Measurements from ENCODE around the gene DROSHA.

DNA sequence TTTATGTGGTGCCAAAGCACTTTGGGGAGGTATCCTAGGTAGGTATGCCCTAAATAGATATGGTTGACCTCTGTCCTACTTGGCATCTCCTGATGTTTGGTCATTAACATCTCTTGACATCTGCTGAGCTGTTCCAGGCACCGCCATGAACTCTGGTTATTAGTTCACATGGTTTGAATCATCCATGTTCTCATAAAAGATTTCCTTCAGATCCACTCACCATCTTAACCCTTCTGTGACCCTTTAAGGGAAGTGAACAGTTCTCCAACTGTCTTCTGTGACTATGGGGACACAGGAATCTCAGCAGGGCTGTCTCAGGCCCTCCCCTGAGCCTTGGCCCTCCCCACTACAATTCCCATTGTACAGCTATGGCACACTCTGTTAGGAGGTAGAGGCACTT is 170.7 kb downstream of the DROSHA start:
- TF ChIP-seq, protein P1, sequence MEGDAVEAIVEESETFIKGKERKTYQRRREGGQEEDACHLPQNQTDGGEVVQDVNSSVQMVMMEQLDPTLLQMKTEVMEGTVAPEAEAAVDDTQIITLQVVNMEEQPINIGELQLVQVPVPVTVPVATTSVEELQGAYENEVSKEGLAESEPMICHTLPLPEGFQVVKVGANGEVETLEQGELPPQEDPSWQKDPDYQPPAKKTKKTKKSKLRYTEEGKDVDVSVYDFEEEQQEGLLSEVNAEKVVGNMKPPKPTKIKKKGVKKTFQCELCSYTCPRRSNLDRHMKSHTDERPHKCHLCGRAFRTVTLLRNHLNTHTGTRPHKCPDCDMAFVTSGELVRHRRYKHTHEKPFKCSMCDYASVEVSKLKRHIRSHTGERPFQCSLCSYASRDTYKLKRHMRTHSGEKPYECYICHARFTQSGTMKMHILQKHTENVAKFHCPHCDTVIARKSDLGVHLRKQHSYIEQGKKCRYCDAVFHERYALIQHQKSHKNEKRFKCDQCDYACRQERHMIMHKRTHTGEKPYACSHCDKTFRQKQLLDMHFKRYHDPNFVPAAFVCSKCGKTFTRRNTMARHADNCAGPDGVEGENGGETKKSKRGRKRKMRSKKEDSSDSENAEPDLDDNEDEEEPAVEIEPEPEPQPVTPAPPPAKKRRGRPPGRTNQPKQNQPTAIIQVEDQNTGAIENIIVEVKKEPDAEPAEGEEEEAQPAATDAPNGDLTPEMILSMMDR (IDR thresholded peaks at IDR 0.05; ENCODE audit: extremely low read depth in 1 of 2, insufficient read depth in 1 of 2, low read depth in 1 of 2, low read length in 2 of 2), result no peak
- no peak for TF ChIP-seq POLR2AphosphoS5 (IDR thresholded peaks at IDR 0.05; ENCODE audit: insufficient read depth, low read depth, low read length)
- TF ChIP-seq GATA2 (IDR thresholded peaks at IDR 0.05; ENCODE audit: insufficient read depth, insufficient read length, low read depth, low read length), result no peak
- no peak for TF ChIP-seq POLR2A (IDR thresholded peaks at IDR 0.05; ENCODE audit: low read depth, low read length)
- TF ChIP-seq EZH2 (IDR thresholded peaks at IDR 0.05; ENCODE audit: borderline replicate concordance, low read depth, low read length, severe bottlenecking), result no peak
- no peak for TF ChIP-seq MYC (IDR thresholded peaks at IDR 0.05; ENCODE audit: low read depth, low read length)

Measured in endothelial cell of umbilical vein (primary cell).